Mucosa of descending colon (tissue), 3 donors: Measurements from ENCODE around the gene RAB11FIP2. TPM values are rescaled to one million over a fixed set of nuclear protein-coding genes. Genes with fewer than 3 reads are reported as not detected.

Source experiments
- ATAC-seq: fragments of 200-7000 bp; cut with Tn5 transposase; one replicate; pipeline ENCODE4 v1.9.1; 2020; ENCODE audit warnings: mild to moderate bottlenecking, moderate library complexity
- DNase-seq, 3 donors: peaks; one replicate each; pipeline ENCODE4 v3.0.0-alpha.2; 2020
- H3K36me3 ChIP-seq: fragments of 200-600 bp; one replicate; pipeline ENCODE4 v1.8.0; 2021; ENCODE audit warnings: low read depth, mild to moderate bottlenecking
- H3K4me1 ChIP-seq: fragments of 200-600 bp; one replicate; pipeline ENCODE4 v1.8.0; 2021; ENCODE audit warnings: low read depth, mild to moderate bottlenecking
- H3K4me3 ChIP-seq: fragments of 200-600 bp; one replicate; pipeline ENCODE4 v1.8.0; 2021; ENCODE audit warnings: mild to moderate bottlenecking
- H3K9me3 ChIP-seq: fragments of 200-600 bp; one replicate; pipeline ENCODE4 v1.8.0; 2021; ENCODE audit warnings: mild to moderate bottlenecking
- intact Hi-C, 2 donors: fragments of 100-400 bp; cut with DNase I in 1 of 2; cut with micrococcal nuclease in 1 of 2; formaldehyde crosslinking; loops; one replicate each; pipeline versions ENCODE4 v1.11.0 to v1.11.1; 2022; cut with DNase I, micrococcal nuclease
- total RNA-seq, 3 donors: library from RNA; stranded (reverse); fragmentation: NEBNext Ultra II Directional in 2 of 3; extraction: Animal tissue kit (Norgen Biotek cat#: 25700) in 2 of 3; gene quantifications; one replicate each; pipeline versions ENCODE4 v1.2.1 to v1.2.4, GENCODE V29; 2021 to 2023
- TF ChIP-seq, protein P1 (sequence below): fragments of 200-600 bp; IDR thresholded peaks from one replicate; pipeline ENCODE4 v1.8.0; 2022; ENCODE audit warnings: antibody characterized with exemption, mild to moderate bottlenecking
- donor health status: DM: no; HTN: no; CAD: no; lungs with moderate emphysema.
- donor health status: DM: no; HTN: no; CAD: no.
- donor health status: DM: no; HTN: yes; CAD: no.

RAB11FIP2 gene
- total RNA-seq, 3 donors from 2014 or later, result 8.1 to 34.6 (median 9.8) TPM

DNA sequence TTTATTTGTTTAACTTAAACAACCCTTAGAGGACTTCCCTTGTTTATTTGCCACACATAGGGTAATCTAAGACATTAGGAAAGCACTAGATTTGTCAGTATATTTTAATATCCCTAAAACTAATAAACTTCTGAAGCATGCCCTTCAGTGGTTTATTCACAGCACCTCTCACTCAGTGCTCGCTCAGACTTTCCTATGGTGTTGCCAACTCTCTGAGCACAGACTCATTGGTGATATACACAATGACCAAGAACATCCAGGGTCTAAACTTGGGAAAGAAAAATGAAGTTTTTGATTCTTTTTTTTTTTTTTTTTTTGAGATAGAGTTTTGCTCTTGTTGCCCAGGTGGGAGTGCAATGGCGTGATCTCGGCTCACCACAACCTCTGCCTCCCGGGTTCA, 82.2 kb downstream of the RAB11FIP2 start:
- DNase-seq (no peak), ATAC-seq (no peak)
- no peaks in the 10 kb centered on the region for H3K36me3 ChIP-seq
- intact Hi-C loops, result no loop called here
- TF ChIP-seq, protein P1, sequence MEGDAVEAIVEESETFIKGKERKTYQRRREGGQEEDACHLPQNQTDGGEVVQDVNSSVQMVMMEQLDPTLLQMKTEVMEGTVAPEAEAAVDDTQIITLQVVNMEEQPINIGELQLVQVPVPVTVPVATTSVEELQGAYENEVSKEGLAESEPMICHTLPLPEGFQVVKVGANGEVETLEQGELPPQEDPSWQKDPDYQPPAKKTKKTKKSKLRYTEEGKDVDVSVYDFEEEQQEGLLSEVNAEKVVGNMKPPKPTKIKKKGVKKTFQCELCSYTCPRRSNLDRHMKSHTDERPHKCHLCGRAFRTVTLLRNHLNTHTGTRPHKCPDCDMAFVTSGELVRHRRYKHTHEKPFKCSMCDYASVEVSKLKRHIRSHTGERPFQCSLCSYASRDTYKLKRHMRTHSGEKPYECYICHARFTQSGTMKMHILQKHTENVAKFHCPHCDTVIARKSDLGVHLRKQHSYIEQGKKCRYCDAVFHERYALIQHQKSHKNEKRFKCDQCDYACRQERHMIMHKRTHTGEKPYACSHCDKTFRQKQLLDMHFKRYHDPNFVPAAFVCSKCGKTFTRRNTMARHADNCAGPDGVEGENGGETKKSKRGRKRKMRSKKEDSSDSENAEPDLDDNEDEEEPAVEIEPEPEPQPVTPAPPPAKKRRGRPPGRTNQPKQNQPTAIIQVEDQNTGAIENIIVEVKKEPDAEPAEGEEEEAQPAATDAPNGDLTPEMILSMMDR, result no peak
- H3K4me1 ChIP-seq, result no peaks in the 10 kb centered on the region
- no peaks in the 10 kb centered on the region for H3K9me3 ChIP-seq
- no peak overlapping the region for H3K4me3 ChIP-seq

DNA sequence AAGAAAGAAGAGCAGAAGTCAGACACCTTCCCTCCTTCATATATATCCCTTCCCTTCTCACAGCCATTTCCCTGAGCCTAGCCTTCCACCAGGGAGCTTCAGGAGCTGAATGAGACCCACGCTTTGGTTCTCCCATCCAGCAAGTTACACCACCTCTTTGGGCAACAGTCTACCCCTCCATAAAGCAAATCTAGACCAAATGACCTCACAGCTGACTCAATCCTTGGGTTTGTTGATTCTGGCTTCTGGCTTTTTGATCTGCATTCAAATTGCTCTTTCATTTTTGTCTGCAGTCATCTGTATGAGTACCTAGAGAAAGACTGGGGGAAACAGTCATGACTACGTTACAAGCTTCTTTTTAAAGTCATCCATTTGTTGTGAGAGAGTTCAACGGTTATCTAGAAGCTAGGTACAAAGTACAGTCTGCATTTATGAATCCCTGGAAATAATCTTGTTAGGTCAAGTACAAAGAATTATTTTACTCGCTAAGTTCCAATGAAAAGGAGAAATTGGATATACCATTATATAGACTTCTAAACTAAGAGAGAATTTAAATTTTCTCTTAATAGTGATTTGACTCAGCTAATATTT, 86.3 kb downstream of the RAB11FIP2 start:
- TF ChIP-seq, protein P1, result no peak
- DNase-seq, result no peak
- H3K36me3 ChIP-seq, result no peaks in the 10 kb centered on the region
- no peak overlapping the region for H3K4me3 ChIP-seq
- H3K9me3 ChIP-seq, result no peaks in the 10 kb centered on the region
- no peaks in the 10 kb centered on the region for H3K4me1 ChIP-seq
- intact Hi-C loops, result no loop called here
- ATAC-seq, result no peak

DNA sequence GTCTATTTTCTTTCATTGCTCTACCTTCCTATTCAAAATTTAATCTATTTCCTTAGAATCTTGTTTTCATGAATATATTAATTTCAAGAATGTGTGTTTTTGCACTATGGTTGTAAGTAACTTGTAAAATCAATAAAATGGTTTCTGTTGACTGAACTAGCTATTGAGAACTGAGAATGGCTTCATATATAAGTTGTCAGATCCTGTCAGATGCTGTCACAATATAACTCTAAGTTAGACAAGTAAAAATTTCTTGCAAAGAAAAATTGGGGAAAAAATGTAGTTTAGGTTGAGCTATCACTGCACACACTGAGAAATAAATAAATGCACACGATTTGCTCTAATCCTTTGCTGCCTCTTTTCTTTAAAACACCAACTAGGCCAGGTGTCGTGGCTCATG, 89.8 kb downstream of the RAB11FIP2 start:
- intact Hi-C loops, result no loop called here
- Histone ChIP-seq H3K4me1 (no peaks in the 10 kb centered on the region), H3K9me3 (no peaks in the 10 kb centered on the region), H3K36me3 (no peaks in the 10 kb centered on the region), H3K4me3 (no peak overlapping the region)
- ATAC-seq (no peak), DNase-seq (no peak)
- TF ChIP-seq, protein P1, result no peak

DNA sequence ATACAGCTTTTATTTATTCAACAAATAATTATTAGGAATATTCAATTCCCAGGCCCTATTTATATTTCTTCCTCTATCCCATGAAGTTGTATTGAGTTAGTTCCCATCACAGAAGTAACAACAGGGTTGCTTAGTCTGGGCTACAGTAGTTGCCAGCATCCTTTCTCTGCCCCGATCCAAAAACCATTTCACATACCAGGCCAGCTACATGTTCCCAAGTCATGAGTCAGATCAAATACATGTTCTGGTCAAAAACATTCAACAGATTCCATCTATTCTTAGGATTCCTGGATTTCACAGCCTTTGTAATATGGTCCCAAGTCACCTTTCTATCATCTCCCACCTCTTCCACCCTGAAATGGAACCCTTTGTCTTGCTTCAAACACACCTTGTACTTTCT, 91.6 kb downstream of the RAB11FIP2 start:
- ATAC-seq (no peak), DNase-seq (no peak)
- Histone ChIP-seq H3K4me3 (no peak overlapping the region), H3K36me3 (no peaks in the 10 kb centered on the region), H3K9me3 (no peaks in the 10 kb centered on the region), H3K4me1 (no peaks in the 10 kb centered on the region)
- TF ChIP-seq, protein P1, result no peak
- intact Hi-C loops, result no loop called here
